Prostate gland (tissue), 2 donors: ENCODE measurements around the gene CRYZL1.

Experiments
- POLR2AphosphoS5 ChIP-seq: sonication (generic); formaldehyde crosslinking; IDR thresholded peaks from one replicate; pipeline ENCODE4 v1.6.1; 2017; ENCODE audit warnings: antibody characterized with exemption
- TF ChIP-seq, protein P1 (sequence below), 4 experiments: fragments of 200-600 bp in 2 of 4; fragments of 450-650 bp in 2 of 4; sonication (generic) in 2 of 4; IDR thresholded peaks; 1 replicate in 3 of 4; 2 replicates in 1 of 4; pipeline ENCODE4 v1.5.1; 2016 to 2019; ENCODE audit warnings: antibody characterized with exemption in 4 of 4, mild to moderate bottlenecking in 2 of 4, moderate library complexity in 2 of 4

DNA sequence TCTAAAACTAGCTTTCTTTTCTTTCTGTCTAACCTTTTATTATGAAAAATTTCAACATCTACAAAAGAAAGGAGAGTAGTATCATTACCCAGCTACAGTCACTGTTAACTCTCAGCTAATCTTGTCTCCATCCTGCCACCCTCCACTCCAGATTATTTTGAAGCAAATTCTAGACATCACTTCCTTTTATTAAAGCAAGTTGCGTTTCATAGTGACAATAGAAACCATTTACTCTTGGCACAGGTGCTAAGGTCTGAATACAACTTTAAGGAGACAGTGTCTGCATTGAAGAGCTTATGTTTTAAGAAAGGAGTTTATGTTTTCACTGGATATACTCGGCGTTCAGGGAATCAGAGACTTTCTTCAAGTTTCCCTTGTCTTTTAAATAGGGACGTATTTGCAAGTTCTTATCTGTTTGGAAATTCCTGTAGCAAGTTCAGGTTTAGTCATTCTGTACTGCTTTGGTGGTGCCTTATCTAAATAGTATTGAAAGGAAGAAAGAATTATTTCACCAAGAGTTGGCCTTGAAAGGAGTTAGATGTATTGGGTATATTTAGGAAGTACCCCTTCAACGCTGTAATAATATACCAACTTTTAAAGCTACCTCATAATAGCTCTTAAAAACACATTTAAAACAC is 43.5 kb upstream of the CRYZL1 start:
- TF ChIP-seq, protein P1, sequence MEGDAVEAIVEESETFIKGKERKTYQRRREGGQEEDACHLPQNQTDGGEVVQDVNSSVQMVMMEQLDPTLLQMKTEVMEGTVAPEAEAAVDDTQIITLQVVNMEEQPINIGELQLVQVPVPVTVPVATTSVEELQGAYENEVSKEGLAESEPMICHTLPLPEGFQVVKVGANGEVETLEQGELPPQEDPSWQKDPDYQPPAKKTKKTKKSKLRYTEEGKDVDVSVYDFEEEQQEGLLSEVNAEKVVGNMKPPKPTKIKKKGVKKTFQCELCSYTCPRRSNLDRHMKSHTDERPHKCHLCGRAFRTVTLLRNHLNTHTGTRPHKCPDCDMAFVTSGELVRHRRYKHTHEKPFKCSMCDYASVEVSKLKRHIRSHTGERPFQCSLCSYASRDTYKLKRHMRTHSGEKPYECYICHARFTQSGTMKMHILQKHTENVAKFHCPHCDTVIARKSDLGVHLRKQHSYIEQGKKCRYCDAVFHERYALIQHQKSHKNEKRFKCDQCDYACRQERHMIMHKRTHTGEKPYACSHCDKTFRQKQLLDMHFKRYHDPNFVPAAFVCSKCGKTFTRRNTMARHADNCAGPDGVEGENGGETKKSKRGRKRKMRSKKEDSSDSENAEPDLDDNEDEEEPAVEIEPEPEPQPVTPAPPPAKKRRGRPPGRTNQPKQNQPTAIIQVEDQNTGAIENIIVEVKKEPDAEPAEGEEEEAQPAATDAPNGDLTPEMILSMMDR (IDR thresholded peaks at IDR 0.05): no peak
- TF ChIP-seq POLR2AphosphoS5: no peak
